Mucosa of descending colon (tissue), 3 donors: ENCODE data around the gene ZSWIM4. TPM values are rescaled to one million over a fixed set of nuclear protein-coding genes. Genes with fewer than 3 reads are reported as not detected.
A peak's percentile ranks its signal among the peaks of the same experiment; 100 is the strongest.

Experiments used
- ATAC-seq: fragments of 200-7000 bp; cut with Tn5 transposase; one replicate; pipeline ENCODE4 v1.9.1; 2020; ENCODE audit warnings: mild to moderate bottlenecking, moderate library complexity
- DNase-seq, 3 donors: peaks; one replicate each; pipeline ENCODE4 v3.0.0-alpha.2; 2020
- H3K36me3 ChIP-seq: fragments of 200-600 bp; one replicate; pipeline ENCODE4 v1.8.0; 2021; ENCODE audit warnings: low read depth, mild to moderate bottlenecking
- H3K4me1 ChIP-seq: fragments of 200-600 bp; one replicate; pipeline ENCODE4 v1.8.0; 2021; ENCODE audit warnings: low read depth, mild to moderate bottlenecking
- H3K4me3 ChIP-seq: fragments of 200-600 bp; one replicate; pipeline ENCODE4 v1.8.0; 2021; ENCODE audit warnings: mild to moderate bottlenecking
- H3K9me3 ChIP-seq: fragments of 200-600 bp; one replicate; pipeline ENCODE4 v1.8.0; 2021; ENCODE audit warnings: mild to moderate bottlenecking
- CTCF ChIP-seq: fragments of 200-600 bp; IDR thresholded peaks from one replicate; pipeline ENCODE4 v1.8.0; 2022; ENCODE audit warnings: antibody characterized with exemption, mild to moderate bottlenecking
- intact Hi-C, 2 donors: fragments of 100-400 bp; cut with DNase I in 1 of 2; cut with micrococcal nuclease in 1 of 2; formaldehyde crosslinking; loops; one replicate each; pipeline versions ENCODE4 v1.11.0 to v1.11.1; 2022; cut with DNase I, micrococcal nuclease
- total RNA-seq, 3 donors: library from RNA; stranded (reverse); fragmentation: NEBNext Ultra II Directional in 2 of 3; extraction: Animal tissue kit (Norgen Biotek cat#: 25700) in 2 of 3; gene quantifications; one replicate each; pipeline versions ENCODE4 v1.2.1 to v1.2.4, GENCODE V29; 2021 to 2023
- donor health status: DM: no; HTN: no; CAD: no; lungs with moderate emphysema.
- donor health status: DM: no; HTN: no; CAD: no.
- donor health status: DM: no; HTN: yes; CAD: no.

The ZSWIM4 gene
- total RNA-seq, 3 donors from 2014 or later = 4.1 to 4.6 (median 4.1) TPM

DNA sequence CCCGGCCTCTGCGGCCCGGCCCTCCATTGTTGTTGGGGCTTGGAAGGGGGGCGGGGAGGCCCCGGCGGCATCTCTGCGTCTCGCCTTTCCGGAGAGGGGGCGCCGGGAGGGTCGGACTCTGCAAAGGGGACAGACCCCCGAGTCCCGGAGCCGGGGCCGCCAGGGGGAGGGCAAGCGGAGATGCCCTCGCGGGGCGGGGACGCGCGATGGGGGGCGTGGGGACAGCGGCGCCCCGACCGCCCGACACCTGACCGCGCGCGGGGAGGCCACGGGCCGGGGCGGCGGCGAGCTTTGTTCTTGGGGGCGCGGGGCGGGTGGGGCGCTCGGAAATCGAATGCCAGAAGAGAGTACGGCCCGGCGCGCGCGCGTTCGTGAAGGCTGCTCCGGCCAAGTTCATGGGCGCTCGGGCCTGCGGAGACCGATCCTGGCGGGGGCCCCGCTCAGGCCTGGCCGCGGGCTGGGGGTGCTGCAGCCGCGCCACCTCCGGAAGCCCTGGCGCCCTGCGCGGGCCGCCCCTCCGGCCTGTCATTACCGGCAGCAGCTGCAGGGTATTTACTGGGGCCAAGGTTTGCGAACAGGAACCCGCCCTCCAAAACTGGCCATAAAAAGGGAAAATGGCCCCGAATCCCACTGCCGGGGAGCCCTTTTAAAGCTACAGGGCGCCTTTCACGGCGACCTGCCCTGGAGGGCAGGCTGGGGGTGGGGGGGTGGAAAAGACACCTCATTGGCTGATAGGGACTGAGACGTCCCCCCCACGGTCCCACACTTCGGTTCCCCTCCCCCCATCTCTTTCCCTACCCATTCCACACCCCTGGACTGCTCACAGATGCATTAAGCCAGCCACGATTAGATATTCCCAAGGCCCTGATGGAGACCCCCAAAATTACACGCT is 70.6 kb downstream of the ZSWIM4 start:
- ATAC-seq (peak; percentile 21), DNase-seq (peak in 1 of 3 donors; percentile 60)
- H3K9me3 ChIP-seq = no peaks in the 10 kb centered on the region
- H3K4me1 ChIP-seq = peaks cover 11% of the 10 kb centered on the region
- TF ChIP-seq CTCF = no peak
- intact Hi-C loops = no loop called here
- H3K36me3 ChIP-seq = no peaks in the 10 kb centered on the region
- H3K4me3 ChIP-seq = no peak overlapping the region

- DNase-seq = no peak
- intact Hi-C loops = no loop called here
- TF ChIP-seq CTCF = no peak
- H3K4me1 ChIP-seq = peaks cover 7% of the 10 kb centered on the region
- H3K4me3 ChIP-seq = no peak overlapping the region
- H3K36me3 ChIP-seq = no peaks in the 10 kb centered on the region
- H3K9me3 ChIP-seq = no peaks in the 10 kb centered on the region
- no peak for ATAC-seq
These were observed 71.3 kb downstream of the ZSWIM4 start for GRCh38 chr19:13866463-13867046.

DNA sequence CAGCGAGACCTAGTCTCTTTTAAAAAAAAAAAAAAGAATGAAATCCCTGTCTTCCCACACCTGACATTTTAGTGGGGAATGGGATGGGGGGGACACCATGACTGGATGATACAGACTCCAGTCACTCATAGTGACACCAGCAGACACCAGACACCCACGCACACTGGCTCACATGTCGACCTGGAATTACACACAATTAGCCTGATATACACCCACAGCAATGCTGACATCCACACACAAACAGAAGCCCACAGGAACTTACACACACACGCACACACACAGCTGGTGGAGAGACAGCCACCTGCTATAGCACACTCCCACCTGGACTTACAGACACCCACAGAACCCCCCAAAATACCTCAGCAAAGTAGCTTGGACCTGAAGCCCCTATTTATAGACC is 73.4 kb downstream of the ZSWIM4 start:
- intact Hi-C loops = no loop called here
- no peak for TF ChIP-seq CTCF
- no peak overlapping the region for H3K4me3 ChIP-seq
- DNase-seq = no peak
- peaks cover 5% of the 10 kb centered on the region for H3K4me1 ChIP-seq
- no peaks in the 10 kb centered on the region for H3K36me3 ChIP-seq
- no peaks in the 10 kb centered on the region for H3K9me3 ChIP-seq
- ATAC-seq = no peak

DNA sequence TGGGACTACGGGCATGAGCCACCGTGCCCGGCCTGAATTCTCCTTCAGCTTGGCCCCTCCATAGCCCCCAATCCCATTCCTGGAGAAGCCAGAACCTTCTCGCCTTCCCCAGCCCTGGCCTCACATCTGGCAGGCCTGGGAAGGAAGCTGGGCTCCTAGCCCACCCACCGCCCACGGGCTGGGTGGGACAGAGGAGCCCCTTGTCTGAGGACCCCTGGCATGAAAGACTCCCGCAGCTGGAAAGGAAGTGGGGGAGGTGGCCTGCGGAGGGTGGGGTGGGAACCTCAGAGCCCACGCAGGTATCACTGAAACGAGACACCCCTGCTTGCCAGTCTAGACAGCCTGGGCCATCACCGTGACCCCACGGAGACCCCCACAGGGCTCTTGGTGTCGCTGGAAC is 74.0 kb downstream of the ZSWIM4 start:
- Histone ChIP-seq H3K4me1 (peaks cover 5% of the 10 kb centered on the region), H3K9me3 (no peaks in the 10 kb centered on the region), H3K36me3 (no peaks in the 10 kb centered on the region), H3K4me3 (no peak overlapping the region)
- ATAC-seq (no peak), DNase-seq (no peak)
- no peak for TF ChIP-seq CTCF
- intact Hi-C loops = no loop called here

- intact Hi-C loops = no loop called here
- DNase-seq (no peak), ATAC-seq (no peak)
- H3K4me1 ChIP-seq = peaks cover 5% of the 10 kb centered on the region
- no peak overlapping the region for H3K4me3 ChIP-seq
- H3K36me3 ChIP-seq = no peaks in the 10 kb centered on the region
- H3K9me3 ChIP-seq = no peaks in the 10 kb centered on the region
- TF ChIP-seq CTCF = no peak
These were observed 75.6 kb downstream of the ZSWIM4 start for GRCh38 chr19:13870873-13871272.
